ENCODE data around the gene DLX6.

The DLX6 gene

GRCh38 chr7:97005183-97006054, at the start of gene DLX6:
Gene DLX6, plus strand, starts transcription at chr7:97005553. Its CDS starts 425 bp downstream, at chr7:97005978.
- no peak for DNase-seq (ENCODE audit: low read depth in 2 of 2)

- no peak for DNase-seq (ENCODE audit: low read depth in 2 of 2)
These were observed 46.2 kb upstream of the DLX6 start for GRCh38 chr7:96959135-96959534.

GRCh38 chr7:96962221-96962885, 43.0 kb upstream of the DLX6 start:
- no peak for DNase-seq (ENCODE audit: low read depth in 2 of 2)

GRCh38 chr7:96968981-96969380, 36.4 kb upstream of the DLX6 start:
- no peak for DNase-seq (ENCODE audit: low read depth in 2 of 2)

- no peak for DNase-seq (ENCODE audit: low read depth in 2 of 2)
These were observed 34.6 kb upstream of the DLX6 start for GRCh38 chr7:96970739-96971138.

- no peak for DNase-seq (ENCODE audit: low read depth in 2 of 2)
These were observed 31.4 kb upstream of the DLX6 start for GRCh38 chr7:96973986-96974385.

GRCh38 chr7:96976106-96976505, 29.2 kb upstream of the DLX6 start:
- no peak for DNase-seq (ENCODE audit: low read depth in 2 of 2)

GRCh38 chr7:96977445-96977844, 27.9 kb upstream of the DLX6 start:
- no peak for DNase-seq (ENCODE audit: low read depth in 2 of 2)

GRCh38 chr7:96979551-96980276, 25.6 kb upstream of the DLX6 start:
- no peak for DNase-seq (ENCODE audit: low read depth in 2 of 2)

GRCh38 chr7:96982586-96982985, 22.8 kb upstream of the DLX6 start:
- no peak for DNase-seq (ENCODE audit: low read depth in 2 of 2)

- DNase-seq (ENCODE audit: low read depth in 2 of 2): no peak
These were observed 19.4 kb upstream of the DLX6 start for GRCh38 chr7:96985992-96986391.

GRCh38 chr7:96986901-96987300, 18.5 kb upstream of the DLX6 start:
- no peak for DNase-seq (ENCODE audit: low read depth in 2 of 2)

- no peak for DNase-seq (ENCODE audit: low read depth in 2 of 2)
These were observed 17.6 kb upstream of the DLX6 start for GRCh38 chr7:96987719-96988118.

GRCh38 chr7:96989241-96989858, 16.0 kb upstream of the DLX6 start:
- DNase-seq (ENCODE audit: low read depth in 2 of 2): no peak

GRCh38 chr7:96989859-96990317, 15.5 kb upstream of the DLX6 start:
- no peak for DNase-seq (ENCODE audit: low read depth in 2 of 2)

GRCh38 chr7:96991546-96992191, 13.7 kb upstream of the DLX6 start:
- DNase-seq (ENCODE audit: low read depth in 2 of 2): no peak

GRCh38 chr7:96992192-96993005, 13.0 kb upstream of the DLX6 start:
- no peak for DNase-seq (ENCODE audit: low read depth in 2 of 2)

- DNase-seq (ENCODE audit: low read depth in 2 of 2): no peak
These were observed 12.1 kb upstream of the DLX6 start for GRCh38 chr7:96993094-96993865.

- DNase-seq (ENCODE audit: low read depth in 2 of 2): no peak
These were observed 11.4 kb upstream of the DLX6 start for GRCh38 chr7:96993980-96994379.
